Measurements from ENCODE around the gene PDK1. TPM values are rescaled to one million over a fixed set of nuclear protein-coding genes. Genes with fewer than 3 reads are reported as not detected.
"Not testable (repeated sequence)": the region's sequence is repeated elsewhere in the genome, so short reads cannot be mapped to it uniquely, and the experiment has no call there.

The PDK1 gene
- total RNA-seq, 1 donor from 2014 or later, result 24.2 TPM

- H3K4me1 ChIP-seq, result no peaks in the 10 kb centered on the region
- H3K27ac ChIP-seq, result no peak overlapping the region
- no peaks in the 10 kb centered on the region for H3K27me3 ChIP-seq
- TF ChIP-seq CTCF (IDR thresholded peaks at IDR 0.05), result no peak
- no peak for DNase-seq (ENCODE audit: low spot score in 2 of 2)
- H3K9me3 ChIP-seq, result peaks cover 0 to 14% of the 10 kb centered on the region in 2 donors
- no peak overlapping the region for H3K4me3 ChIP-seq
- intact Hi-C loops (cut with DNase I), result no loop called here
- no peaks in the 10 kb centered on the region for H3K36me3 ChIP-seq
Observed at GRCh38 chr2:172513524-172513900, 42.4 kb upstream of the PDK1 start.

- no peak for DNase-seq (ENCODE audit: low spot score in 2 of 2)
- peaks cover 0 to 14% of the 10 kb centered on the region in 2 donors for H3K9me3 ChIP-seq
- H3K36me3 ChIP-seq, result no peaks in the 10 kb centered on the region
- no peaks in the 10 kb centered on the region for H3K4me1 ChIP-seq
- H3K27ac ChIP-seq, result no peak overlapping the region
- no peak overlapping the region for H3K4me3 ChIP-seq
- intact Hi-C loops (cut with DNase I), result no loop called here
- TF ChIP-seq CTCF (IDR thresholded peaks at IDR 0.05), result no peak
- H3K27me3 ChIP-seq, result no peaks in the 10 kb centered on the region
Observed at GRCh38 chr2:172513935-172514586, 41.8 kb upstream of the PDK1 start.

- no peak for DNase-seq (ENCODE audit: low spot score in 2 of 2)
- Histone ChIP-seq H3K4me1 (no peaks in the 10 kb centered on the region), H3K4me3 (no peak overlapping the region), H3K9me3 (peaks cover 0 to 14% of the 10 kb centered on the region in 2 donors), H3K27ac (no peak overlapping the region), H3K27me3 (no peaks in the 10 kb centered on the region), H3K36me3 (no peaks in the 10 kb centered on the region)
- no peak for TF ChIP-seq CTCF (IDR thresholded peaks at IDR 0.05)
- intact Hi-C loops (cut with DNase I), result no loop called here
Observed at GRCh38 chr2:172516299-172516698, 39.6 kb upstream of the PDK1 start.

GRCh38 chr2:172518995-172519394 is 36.9 kb upstream of the PDK1 start:
- no peak for DNase-seq (ENCODE audit: low spot score in 2 of 2)
- TF ChIP-seq CTCF (IDR thresholded peaks at IDR 0.05), result no peak
- H3K36me3 ChIP-seq, result no peaks in the 10 kb centered on the region
- intact Hi-C loops (cut with DNase I), result no loop called here
- no peak overlapping the region for H3K27ac ChIP-seq
- H3K4me3 ChIP-seq, result no peak overlapping the region
- H3K4me1 ChIP-seq, result no peaks in the 10 kb centered on the region
- no peaks in the 10 kb centered on the region for H3K27me3 ChIP-seq
- H3K9me3 ChIP-seq, result no peaks in the 10 kb centered on the region

- no peak for TF ChIP-seq CTCF (IDR thresholded peaks at IDR 0.05)
- Histone ChIP-seq H3K27me3 (no peaks in the 10 kb centered on the region), H3K4me3 (no peak overlapping the region), H3K36me3 (no peaks in the 10 kb centered on the region), H3K9me3 (peaks cover 0 to 19% of the 10 kb centered on the region in 2 donors), H3K4me1 (no peaks in the 10 kb centered on the region), H3K27ac (no peak overlapping the region)
- intact Hi-C loops (cut with DNase I), result no loop called here
- DNase-seq (ENCODE audit: low spot score in 2 of 2), result no peak
Observed at GRCh38 chr2:172525601-172526000, 30.3 kb upstream of the PDK1 start.

- H3K9me3 ChIP-seq, result peaks cover 0 to 10% of the 10 kb centered on the region in 2 donors
- intact Hi-C loops (cut with DNase I), result no loop called here
- H3K27me3 ChIP-seq, result no peaks in the 10 kb centered on the region
- TF ChIP-seq CTCF (IDR thresholded peaks at IDR 0.05), result no peak
- H3K4me1 ChIP-seq, result no peaks in the 10 kb centered on the region
- no peaks in the 10 kb centered on the region for H3K36me3 ChIP-seq
- H3K4me3 ChIP-seq, result no peak overlapping the region
- no peak for DNase-seq (ENCODE audit: low spot score in 2 of 2)
- H3K27ac ChIP-seq, result no peak overlapping the region
Observed at GRCh38 chr2:172531309-172531708, 24.6 kb upstream of the PDK1 start.

- H3K36me3 ChIP-seq; DNase-seq (ENCODE audit: low spot score in 2 of 2); H3K9me3 ChIP-seq; H3K4me3 ChIP-seq; H3K4me1 ChIP-seq; intact Hi-C loops (cut with DNase I); H3K27ac ChIP-seq; H3K27me3 ChIP-seq: not testable (repeated sequence)
Observed at GRCh38 chr2:172532461-172532860, 23.4 kb upstream of the PDK1 start.
